SIG-M5 treated with dmso at 0.1 percent for 504 hours (cell line): ENCODE data around the gene NOCT.
"Not testable (repeated sequence)": the region's sequence is repeated elsewhere in the genome, so short reads cannot be mapped to it uniquely, and the experiment has no call there.

ENCODE experiments used
- DNase-seq: peaks from one replicate; lab custom pipeline; 2025; ENCODE audit not compliant: unreplicated experiment; lab: John Stamatoyannopoulos, UW

NOCT gene, protein sequence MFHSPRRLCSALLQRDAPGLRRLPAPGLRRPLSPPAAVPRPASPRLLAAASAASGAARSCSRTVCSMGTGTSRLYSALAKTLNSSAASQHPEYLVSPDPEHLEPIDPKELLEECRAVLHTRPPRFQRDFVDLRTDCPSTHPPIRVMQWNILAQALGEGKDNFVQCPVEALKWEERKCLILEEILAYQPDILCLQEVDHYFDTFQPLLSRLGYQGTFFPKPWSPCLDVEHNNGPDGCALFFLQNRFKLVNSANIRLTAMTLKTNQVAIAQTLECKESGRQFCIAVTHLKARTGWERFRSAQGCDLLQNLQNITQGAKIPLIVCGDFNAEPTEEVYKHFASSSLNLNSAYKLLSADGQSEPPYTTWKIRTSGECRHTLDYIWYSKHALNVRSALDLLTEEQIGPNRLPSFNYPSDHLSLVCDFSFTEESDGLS

DNA sequence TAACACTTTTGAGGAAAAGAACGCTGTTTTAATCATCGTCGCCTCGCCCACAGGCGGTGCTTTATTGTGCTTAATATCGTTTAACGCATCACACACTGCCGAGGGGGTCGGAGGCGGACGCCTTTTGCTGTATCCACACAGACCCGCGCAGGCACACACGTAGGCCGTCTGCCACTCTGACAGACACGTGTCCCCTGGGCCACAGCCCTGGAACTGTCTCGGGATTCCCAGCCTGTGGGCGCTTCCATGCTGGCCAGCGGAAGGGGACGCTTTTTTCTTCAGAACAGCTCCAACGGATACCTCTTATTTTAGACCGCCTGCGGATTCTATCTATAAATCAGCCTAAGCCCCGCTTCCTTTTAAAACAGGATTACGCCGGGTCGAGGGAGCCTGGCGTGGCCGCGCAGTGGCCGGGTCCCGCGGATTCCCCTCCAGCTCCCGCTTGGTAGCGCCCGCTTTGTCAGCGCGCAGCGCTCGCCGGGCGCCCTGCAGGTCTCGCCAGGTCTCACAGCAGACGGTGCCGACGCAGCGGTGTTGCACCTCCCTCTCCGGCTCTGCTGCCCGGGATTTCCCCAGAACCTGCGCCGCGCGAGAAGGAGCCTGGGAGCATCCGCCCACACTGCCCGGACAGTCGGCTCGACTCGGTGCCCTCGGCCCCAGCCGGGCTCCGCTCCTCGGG lies at the start of gene NOCT:
Gene NOCT (plus strand): TSS at position 513 of the 679 bp plus-strand sequence. CDS start 201 bp downstream, outside the sequence.
- peak; percentile 87 for DNase-seq

DNA sequence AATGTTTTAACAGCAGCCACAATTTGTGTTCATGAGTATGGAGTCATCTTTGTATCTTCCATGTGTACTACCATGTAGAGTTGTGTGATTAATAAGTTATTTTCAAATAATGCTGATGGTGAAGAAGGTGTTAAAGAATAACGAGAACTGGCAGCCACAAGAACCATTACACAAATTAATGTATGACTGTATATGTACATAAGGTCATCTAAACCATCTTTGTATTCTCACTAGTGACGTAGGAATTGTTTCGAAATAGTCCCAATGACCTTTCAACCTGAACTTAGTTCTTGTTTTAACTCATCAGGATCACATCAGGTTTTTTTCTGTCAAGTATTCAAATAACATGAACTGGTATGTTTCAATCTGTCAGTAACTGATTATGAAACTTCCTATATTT lies 48.3 kb upstream of the NOCT start:
- peak; percentile 38 for DNase-seq

DNA sequence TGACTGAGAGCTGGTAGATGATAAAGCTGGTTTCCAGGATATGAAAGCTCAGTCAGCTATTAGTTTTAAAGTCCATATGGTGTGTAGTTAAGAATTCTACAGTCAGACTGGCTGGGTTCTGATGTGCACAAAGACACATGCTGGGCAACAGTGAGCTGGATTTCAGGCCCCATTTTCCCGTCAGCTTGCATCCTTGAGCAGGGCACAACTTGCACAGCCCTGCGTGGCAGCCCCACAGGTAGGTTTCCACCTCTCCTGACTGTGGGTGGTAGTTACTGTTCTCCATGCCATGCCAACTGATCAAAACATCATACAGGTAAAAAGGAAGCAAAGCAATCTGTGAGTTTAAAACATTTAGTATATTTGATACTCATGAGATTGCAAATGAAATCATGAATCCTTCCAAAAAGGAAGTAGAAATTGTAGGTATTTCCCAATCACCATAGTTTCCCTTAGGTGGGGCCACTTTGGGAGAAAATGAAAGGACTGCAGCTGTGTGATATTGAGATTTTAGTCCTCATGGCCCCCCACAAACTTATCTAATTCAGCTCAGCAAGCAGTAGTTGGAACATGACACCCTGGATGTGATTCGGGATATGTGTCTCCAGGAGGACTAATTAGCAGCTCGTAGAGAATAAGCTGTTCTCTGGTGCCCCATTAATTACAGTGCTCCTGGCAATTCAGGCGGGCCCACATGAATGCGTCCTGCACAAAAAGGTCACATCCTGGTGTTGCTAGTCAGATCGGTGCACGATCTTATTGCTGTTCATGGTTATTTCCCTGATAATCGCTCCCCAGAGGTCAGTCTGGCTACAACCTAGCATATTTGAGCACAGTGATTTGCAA lies 42.4 kb upstream of the NOCT start:
- DNase-seq, result no peak

DNA sequence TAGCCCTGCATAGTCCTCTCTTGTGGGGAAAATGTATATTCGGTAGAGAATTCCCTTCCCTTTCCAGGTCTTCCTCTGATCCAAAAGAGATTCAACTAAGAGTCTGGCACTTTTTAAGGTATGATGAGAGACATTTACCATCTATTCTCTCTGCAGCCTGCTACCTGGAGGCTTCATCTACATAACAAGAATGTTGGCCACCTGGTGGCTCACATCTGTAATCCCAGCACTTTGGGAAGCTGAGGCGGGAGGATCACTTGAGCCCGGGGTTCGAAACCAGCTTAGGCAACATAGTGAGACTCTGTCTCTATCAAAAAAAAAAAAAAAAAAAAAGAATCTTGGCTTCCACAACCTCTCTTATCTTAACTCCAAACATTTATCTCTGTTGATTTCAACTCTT lies 40.4 kb upstream of the NOCT start:
- DNase-seq, result no peak

DNA sequence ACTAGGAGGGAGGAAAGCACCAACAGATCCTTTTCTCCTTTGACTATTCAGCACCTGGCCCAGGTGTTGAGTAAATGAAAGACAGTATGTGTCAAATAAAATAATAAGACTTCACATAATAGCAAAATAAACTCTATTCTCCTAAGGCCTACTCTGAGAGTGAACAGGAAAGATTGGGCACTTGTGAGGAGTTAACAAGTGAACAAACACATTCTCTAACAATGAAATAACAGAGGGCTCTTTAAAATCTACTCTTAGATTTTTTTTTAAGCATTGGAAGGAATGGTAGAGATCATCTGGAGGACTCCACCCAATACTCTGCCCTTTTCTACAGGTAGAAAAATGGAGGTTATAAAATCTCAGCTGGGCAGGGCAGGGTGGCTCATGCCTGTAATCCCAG lies 39.1 kb upstream of the NOCT start:
- DNase-seq, result no peak

DNA sequence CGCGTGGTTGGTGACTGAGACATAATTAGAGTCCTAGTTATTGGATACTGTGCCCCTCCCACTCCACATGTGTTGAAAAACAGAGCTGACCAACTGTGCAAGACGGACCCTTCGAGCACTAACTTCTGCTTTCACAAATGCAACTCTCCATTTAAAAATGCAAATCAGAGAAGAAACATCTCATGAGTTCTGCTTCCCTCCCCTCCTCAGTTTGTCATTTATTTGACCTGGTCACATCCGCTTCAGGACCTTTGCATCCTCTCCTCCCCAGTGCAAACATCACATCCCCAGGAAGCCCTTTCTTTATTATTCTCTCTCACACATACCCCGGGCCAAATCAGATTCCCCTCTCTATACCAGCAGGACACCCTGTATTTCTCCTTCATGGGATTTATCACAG lies 38.1 kb upstream of the NOCT start:
- peak; percentile 59 for DNase-seq

DNA sequence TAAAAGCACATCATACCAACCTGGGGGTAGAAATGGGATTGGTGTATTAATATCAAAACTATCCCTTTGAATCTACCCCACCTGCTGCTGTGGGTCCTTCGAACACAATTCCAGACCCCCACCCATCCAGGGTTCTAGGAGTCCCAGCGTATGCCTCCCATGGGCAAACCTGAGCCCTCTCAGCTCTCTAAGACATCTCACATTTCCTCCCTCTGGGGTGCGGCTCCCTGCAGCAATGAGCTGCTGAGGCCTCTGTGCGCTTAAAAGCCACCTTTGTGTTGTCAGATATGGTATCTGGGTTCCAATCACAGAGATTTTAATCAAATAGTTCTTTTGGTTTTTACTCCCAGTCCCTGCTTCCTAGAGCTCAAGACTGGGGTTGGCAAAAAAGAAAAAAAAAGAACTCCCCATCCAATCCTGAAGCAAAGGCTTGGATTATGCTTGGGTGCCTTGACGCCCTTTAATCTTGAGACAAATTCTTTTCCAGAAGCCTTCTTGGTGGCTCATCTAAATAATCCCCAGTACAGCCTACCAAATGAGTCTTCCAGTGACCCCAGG lies 37.5 kb upstream of the NOCT start:
- DNase-seq, result no peak

DNA sequence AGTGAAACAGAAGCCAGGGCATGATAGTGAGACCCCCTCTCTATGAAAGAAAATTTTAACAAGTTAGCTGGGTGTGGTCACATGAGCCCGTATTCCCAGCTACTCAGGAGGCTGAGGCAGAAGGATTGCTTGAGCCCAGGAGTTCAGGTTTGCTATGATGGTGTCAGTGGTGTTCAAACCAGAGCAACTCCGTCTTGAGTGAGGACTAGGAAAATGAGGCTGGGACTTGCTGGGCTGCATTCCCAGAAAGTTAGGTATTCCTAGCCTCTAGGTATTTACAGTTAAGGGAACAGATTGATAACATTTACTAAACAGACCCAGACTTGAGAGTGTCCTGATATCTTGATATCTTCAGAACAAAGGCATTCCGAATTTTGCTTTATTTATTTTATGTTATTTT lies 37.0 kb upstream of the NOCT start:
- no peak for DNase-seq

DNA sequence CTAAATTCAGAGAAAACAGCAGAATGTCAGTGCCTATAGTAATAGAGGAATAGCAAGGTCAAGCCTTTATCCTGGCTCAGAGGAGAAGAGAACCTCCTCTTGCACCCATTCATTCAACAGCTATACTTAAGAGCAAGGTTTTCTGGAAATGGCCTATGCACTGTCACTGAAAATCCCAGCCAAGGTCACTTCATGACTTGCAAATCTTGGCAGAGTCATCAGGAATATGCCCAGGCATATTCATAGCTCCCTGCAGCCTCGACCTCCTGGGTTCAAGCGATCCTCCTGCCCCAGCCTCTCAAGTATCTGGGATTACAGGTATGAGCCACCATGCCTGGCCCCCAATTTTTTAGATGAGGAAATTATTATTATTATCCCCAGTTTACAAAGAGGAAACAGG lies 35.8 kb upstream of the NOCT start:
- no peak for DNase-seq

DNA sequence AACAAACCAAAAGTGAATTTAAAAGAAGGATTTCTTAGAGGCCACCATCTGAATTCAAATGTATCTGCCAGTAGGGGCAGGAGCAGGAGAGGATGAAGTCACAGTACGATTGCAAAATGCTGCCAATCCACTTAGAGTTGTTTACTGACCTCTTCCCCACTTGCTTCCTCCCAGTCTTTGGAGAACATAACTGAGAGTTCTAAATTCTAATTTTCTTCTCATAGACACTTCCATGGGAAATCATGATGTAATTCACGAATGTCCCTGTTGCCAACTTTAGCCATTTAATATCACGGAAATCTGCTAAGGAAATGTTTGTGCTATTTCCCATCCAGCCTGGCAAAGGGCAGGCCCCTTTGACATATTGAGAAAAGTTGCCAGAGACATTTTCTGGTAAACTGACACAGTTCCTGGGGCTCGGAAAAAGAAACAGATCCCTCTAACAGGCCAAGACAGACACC lies 33.6 kb upstream of the NOCT start:
- peak; percentile 86 for DNase-seq

DNA sequence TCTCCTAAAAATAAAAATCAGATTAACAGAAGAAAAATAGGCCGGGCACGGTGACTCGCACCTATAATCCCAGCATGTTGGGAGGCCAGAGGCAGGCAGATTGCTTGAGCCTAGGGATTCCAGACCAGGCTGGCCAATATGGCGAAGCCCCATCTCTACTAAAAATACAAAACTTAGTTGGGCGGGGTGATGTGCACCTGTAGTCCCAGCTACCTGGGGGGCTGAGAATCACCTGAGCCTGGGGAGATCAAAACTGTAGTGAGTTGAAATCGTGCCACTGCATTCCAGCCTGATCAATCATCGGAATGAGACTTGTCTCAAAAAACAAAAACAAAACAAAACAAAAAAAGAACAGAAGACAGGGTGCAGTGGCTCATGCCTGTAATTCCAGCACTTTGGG lies 32.8 kb upstream of the NOCT start:
- DNase-seq, result no peak

DNA sequence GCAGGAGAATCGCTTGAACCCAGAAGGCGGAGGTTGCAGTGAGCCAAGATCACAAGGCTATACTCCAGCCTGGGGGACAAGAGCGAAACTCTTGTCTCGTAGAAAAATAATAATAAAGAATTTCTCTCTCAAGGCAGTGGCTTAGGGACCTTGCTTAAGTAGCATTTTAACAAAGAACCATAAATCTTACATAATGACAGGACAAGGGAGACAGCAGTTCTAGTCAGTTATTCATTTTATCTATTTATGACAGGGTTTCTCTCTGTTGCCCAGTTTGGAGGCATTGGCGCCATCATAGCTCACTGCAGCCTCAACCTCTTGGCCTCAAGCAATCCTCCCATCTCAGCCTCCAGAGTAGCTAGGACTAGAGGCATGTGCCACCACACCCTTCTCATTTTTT lies 31.9 kb upstream of the NOCT start:
- DNase-seq, result no peak

DNA sequence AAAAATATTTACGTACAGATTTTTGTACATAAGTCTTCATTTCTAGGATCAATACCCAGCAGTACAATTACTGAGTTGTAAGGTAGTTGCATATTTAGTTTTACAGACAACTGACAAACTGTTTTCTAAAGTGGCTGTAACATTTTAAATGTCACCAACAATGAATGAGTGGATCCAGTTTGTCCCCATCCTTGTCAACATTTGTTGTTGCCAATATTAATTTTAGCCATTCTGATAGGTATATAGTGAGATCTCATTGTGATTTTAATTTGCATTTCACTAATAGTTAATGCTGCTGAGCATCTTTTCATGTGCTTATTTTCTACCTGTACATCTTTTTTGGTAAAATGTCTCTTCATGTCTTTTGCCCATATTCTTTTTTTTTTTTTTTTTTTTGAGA lies 30.9 kb upstream of the NOCT start:
- DNase-seq, result no peak

DNA sequence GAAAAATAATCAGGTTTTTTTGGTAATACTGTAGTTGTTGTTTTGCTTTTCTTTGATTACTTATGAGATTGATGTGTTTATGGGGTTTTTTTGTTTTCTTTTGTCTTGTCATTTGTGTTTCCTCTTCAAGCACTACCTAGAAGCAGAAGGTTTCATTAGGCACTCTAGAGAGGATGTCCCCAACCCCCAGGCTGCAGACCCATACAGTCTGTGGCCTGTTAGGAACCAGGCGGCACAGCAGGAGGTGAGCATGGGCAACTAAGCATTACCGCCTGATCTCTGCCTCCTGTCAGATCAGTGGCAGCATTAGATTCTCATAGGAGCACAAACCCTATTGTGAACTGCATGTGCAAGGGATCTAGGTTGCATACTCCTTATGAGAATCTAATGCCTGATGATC lies 22.9 kb upstream of the NOCT start:
- no peak for DNase-seq

DNA sequence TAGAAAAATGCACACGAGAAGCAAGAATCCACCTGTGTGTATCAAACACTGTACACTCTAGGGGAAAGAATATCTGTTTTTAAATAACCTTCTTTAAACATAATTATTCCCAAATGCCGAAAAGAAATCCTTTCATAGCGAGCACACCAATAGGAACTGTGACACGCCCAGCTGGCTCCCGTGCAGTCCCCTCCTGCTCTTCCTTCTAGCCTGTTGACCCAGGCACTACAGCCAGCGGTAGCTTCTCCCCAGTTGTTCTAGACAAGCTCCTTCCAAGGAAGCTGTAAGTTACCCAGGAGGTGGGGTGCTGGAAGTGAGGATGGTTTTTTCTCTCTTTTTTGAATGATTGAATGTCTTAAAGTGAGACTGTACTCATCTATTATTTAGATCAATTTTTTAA lies 19.5 kb upstream of the NOCT start:
- DNase-seq, result no peak

DNA sequence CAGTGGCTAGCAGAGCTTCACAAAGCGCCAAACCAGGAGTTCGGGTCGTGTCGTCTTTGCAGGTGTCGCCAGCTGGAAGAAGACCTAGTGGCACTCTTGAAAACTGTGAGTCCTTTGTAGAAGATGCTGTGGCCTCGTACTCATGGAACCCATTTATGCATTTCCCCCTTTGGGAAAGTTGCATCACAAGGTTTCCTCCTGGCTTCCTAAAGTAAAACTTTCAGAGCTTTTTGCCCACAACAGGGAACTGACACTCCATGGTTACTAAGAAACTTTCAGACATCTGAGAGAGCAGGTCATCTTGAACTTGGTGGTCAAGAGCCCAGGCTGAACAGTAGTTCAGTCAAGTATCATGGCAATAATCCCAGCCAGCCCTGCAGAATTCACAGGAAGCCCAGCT lies 15.9 kb upstream of the NOCT start:
- DNase-seq, result peak; percentile 65

DNA sequence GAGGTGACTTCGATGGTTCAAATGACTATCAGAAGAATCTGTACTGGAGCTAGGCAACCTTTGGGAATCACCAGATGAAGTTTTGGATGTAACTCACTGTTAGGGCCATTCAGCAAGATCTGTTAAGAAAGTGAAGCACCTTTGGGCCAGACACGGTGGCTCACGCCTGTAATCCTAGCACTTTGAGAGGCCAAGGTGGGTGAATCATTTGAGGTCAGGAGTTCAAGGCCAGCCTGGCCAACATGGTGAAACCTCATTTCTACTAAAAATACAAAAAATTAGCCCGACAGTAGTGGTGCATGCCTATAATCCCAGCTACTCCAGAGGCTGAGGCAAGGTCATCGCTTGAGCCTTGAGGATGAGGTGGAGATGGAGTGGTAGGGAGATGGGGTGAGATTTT lies 15.4 kb upstream of the NOCT start:
- not testable (repeated sequence) for DNase-seq

DNA sequence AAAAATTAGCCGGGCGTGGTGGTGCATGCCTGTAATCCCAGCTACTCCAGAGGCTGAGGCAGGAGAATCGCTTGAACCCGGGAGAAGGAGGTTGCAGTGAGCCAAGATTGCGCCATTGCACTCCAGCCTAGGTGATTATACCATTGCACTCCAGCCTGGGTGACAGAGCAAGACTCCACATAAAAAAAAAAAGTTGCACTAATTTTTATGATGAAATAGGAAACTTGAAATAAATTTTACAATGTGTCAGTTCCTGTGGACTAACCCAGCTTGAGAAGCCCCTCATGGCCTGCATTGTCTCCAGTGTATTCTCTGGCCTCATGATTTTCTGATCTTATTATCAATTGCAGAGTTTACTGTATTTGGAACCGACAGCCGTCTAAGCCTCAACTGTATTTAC lies 14.2 kb upstream of the NOCT start:
- DNase-seq, result peak; percentile 51

DNA sequence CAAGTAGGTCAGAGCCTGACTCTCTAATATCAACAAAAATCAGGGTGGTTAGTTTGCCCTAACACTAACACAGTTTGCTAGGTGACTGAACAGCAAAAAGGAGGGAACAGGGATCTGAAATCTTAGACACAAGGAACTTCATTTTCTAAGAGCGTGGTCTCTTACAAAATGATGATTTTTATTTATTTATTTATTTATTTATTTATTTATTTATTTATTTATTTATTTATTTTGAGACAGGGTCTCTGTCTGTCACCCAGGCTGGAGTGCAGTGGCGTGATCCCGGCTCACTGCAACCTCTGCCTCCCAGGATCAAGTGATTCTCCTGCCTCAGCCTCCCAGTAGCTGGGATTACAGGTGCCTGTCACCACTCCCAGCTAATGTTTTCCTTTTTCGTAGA lies 11.9 kb upstream of the NOCT start:
- DNase-seq, result not testable (repeated sequence)

DNA sequence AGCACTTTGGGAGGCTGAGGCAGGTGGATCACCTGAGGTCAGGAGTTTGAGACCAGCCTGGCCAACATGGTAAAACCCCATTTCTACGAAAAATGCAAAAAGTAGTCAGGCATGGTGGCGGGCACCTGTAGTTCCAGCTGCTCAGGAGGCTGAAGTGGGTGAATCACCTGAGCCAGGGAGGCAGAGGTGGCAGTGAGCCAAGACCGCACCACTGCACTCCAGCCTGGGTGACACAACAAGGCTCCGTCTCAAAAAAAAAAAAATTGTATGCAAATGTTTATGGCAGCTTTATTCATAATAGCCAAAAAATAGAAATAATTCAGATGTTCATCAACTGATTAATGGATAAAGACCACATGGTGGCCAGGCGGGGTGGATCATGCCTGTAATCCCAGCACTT lies 9.8 kb upstream of the NOCT start:
- no peak for DNase-seq

DNA sequence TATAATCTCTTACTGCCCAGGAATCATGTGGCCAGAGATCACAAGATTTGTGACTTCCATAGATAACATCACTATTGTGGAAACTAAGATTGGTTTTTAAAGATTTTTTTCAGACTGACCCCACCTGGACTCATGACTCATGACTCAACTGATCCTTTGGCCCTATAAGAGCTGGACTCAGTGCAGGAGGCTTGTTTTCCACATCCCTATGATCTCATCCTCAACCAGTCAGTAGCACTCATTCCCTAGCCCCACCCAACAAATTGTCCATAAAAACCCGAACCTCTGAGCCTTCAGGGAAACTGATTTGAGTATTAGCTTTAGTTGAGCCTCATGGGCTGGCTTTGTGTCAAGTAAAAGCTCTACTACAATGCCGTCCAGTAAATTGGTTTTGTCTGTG lies 7.9 kb upstream of the NOCT start:
- DNase-seq, result no peak
